NB4 (cell line): ENCODE results near the gene CEP135.

ENCODE experiments used
- MAX ChIP-seq: IDR thresholded peaks from 2 replicates; pipeline ENCODE4 v1.6.1; 2011; ENCODE audit warnings: low read depth, low read length
- POLR2A ChIP-seq: IDR thresholded peaks from 2 replicates; pipeline ENCODE4 v1.6.1; 2011; ENCODE audit warnings: mild to moderate bottlenecking; ENCODE audit not compliant: insufficient read length; ENCODE audit errors: extremely low read depth
- TF ChIP-seq, protein P1 (sequence below): IDR thresholded peaks from one replicate; pipeline ENCODE4 v1.5.1; 2012; ENCODE audit warnings: low read depth, low read length

DNA sequence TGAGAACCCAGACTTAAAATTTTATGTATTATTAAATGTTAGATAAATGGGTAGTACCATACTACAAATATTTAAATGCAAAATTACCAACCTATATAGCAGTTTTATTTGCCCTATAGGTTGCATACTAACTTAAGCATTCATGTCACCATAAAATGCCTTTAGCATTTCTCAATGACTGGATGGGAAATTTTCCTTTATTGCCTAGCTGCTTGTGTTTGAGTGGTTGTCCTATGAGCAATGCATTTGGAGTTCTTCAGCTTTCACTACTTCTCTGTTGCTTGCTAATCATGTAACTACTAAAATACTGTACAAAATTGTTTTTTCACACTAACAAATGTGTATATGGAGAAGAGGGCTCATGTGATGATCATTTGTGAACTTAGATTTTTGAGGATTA lies 44.2 kb upstream of the CEP135 start:
- TF ChIP-seq, protein P1, sequence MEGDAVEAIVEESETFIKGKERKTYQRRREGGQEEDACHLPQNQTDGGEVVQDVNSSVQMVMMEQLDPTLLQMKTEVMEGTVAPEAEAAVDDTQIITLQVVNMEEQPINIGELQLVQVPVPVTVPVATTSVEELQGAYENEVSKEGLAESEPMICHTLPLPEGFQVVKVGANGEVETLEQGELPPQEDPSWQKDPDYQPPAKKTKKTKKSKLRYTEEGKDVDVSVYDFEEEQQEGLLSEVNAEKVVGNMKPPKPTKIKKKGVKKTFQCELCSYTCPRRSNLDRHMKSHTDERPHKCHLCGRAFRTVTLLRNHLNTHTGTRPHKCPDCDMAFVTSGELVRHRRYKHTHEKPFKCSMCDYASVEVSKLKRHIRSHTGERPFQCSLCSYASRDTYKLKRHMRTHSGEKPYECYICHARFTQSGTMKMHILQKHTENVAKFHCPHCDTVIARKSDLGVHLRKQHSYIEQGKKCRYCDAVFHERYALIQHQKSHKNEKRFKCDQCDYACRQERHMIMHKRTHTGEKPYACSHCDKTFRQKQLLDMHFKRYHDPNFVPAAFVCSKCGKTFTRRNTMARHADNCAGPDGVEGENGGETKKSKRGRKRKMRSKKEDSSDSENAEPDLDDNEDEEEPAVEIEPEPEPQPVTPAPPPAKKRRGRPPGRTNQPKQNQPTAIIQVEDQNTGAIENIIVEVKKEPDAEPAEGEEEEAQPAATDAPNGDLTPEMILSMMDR, result no peak
- TF ChIP-seq POLR2A (no peak), MAX (no peak)
